GM23248 (cell line): ENCODE measurements around the gene RSF1.

Source experiments
- EZH2 ChIP-seq: fragments of 200-600 bp; sonication (generic); IDR thresholded peaks from 2 replicates; pipeline ENCODE4 v1.6.1; 2018; ENCODE audit warnings: antibody characterized with exemption, mild to moderate bottlenecking; ENCODE audit not compliant: insufficient read depth, poor library complexity, severe bottlenecking
- EZH2phosphoT487 ChIP-seq: fragments of 200-600 bp; sonication (generic); IDR thresholded peaks from 2 replicates; pipeline ENCODE4 v1.6.1; 2018; ENCODE audit warnings: antibody characterized with exemption, moderate library complexity, mild to moderate bottlenecking, low read depth; ENCODE audit not compliant: insufficient read depth

- TF ChIP-seq EZH2 = no peak
- TF ChIP-seq EZH2phosphoT487 = no peak
Observed at GRCh38 chr11:77868744-77869143, 48.2 kb upstream of the RSF1 start.
